ENCODE data around the gene SLC26A1. TPM values are rescaled to one million over a fixed set of nuclear protein-coding genes. Genes with fewer than 3 reads are reported as not detected.

The SLC26A1 gene
- total and polyA plus RNA-seq, 2 of the 13 experiments (the other 11 are each of a cell fraction or from before 2014, with no cell fraction given) = 5.4 to 22.9 TPM

GRCh38 chr4:1032861-1033260 is 39.7 kb upstream of the SLC26A1 start:
- CTCF ChIA-PET (ENCODE audit: low intra/inter-chr PET ratio, low total read pairs) = no interaction called here
- TF ChIP-seq ZNF101 (CRISPR knock-in tag; IDR thresholded peaks at IDR 0.05; ENCODE audit: borderline replicate concordance, low read depth) = no peak
- TF ChIP-seq GABPB1 (CRISPR knock-in tag; IDR thresholded peaks at IDR 0.05) = no peak
- TF ChIP-seq, protein P1, sequence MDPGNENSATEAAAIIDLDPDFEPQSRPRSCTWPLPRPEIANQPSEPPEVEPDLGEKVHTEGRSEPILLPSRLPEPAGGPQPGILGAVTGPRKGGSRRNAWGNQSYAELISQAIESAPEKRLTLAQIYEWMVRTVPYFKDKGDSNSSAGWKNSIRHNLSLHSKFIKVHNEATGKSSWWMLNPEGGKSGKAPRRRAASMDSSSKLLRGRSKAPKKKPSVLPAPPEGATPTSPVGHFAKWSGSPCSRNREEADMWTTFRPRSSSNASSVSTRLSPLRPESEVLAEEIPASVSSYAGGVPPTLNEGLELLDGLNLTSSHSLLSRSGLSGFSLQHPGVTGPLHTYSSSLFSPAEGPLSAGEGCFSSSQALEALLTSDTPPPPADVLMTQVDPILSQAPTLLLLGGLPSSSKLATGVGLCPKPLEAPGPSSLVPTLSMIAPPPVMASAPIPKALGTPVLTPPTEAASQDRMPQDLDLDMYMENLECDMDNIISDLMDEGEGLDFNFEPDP (CRISPR knock-in tag; conservative IDR thresholded peaks at IDR 0.05) = no peak
- TF ChIP-seq SETDB1 (CRISPR knock-in tag; IDR thresholded peaks at IDR 0.05; ENCODE audit: borderline replicate concordance) = no peak
- TF ChIP-seq ZNF670 (CRISPR knock-in tag; IDR thresholded peaks at IDR 0.05; ENCODE audit: borderline replicate concordance) = no peak
- no peak for TF ChIP-seq SRSF1 (optimal IDR thresholded peaks at IDR 0.05; ENCODE audit: low read depth, low read length)
- POLR2A ChIA-PET = no interaction called here
- H3K79me2 ChIP-seq (ENCODE audit: insufficient read depth, low read length) = no peaks in the 10 kb centered on the region
- no peak overlapping the region for H3K4me2 ChIP-seq (ENCODE audit: low read depth, low read length)
- no peak for DNase-seq (ENCODE audit: low spot score)
- intact Hi-C loops (cut with micrococcal nuclease; ENCODE audit: unreplicated experiment) = no loop called here
- H3K4me1 ChIP-seq (ENCODE audit: insufficient read depth, low read length) = peaks cover 72% of the 10 kb centered on the region
- H3K9ac ChIP-seq (ENCODE audit: insufficient read depth, low read depth, low read length) = no peak overlapping the region
- H3K36me3 ChIP-seq (replicated peaks in 1 of 2; ENCODE audit: control insufficient read depth in 1 of 2, insufficient read depth in 2 of 2, low read length in 2 of 2) = no peaks in the 10 kb centered on the region
- BruUV-seq (replicated peaks) = no TSS peak
- no peak for FAIRE-seq
- H4K20me1 ChIP-seq (ENCODE audit: insufficient read depth, low read length) = peaks cover 3% of the 10 kb centered on the region; the same call in 1 of the 2 replicates
- ATAC-seq = no peak
- no peak overlapping the region for H3K4me3 ChIP-seq (replicated peaks in 1 of 3; ENCODE audit: insufficient read depth in 1 of 3, low read depth in 2 of 3, low read length in 3 of 3)
- H3K9me3 ChIP-seq (ENCODE audit: low read length) = no peaks in the 10 kb centered on the region
- H3K27me3 ChIP-seq (ENCODE audit: control insufficient read depth in 1 of 2, insufficient read depth in 2 of 2, low read length in 2 of 2) = peaks cover 40 to 90% of the 10 kb centered on the region in 2 experiments
- no peak overlapping the region for H2AFZ ChIP-seq (ENCODE audit: low read length)
- no peak overlapping the region for H3K27ac ChIP-seq (ENCODE audit: extremely low read length, insufficient read depth, low read length)
- 17% methylated on average over 7 of the region's 10 CpGs for WGBS (ENCODE audit: low lambda C conversion rate)
- in situ Hi-C loops (cut with HindIII; ENCODE audit: extremely low pct_ligation_motif_present, low pct_unique_long_range_greater_than_20kb) = no loop called here

Data from HepG2 (cell line).